ENCODE measurements around the gene ABR. TPM values are rescaled to one million over a fixed set of nuclear protein-coding genes. Genes with fewer than 3 reads are reported as not detected.

ABR gene
- polyA plus RNA-seq, 2 of the 4 experiments (the other 2 are of a cell fraction), result 70.9 to 73.8 TPM

- no peak for ATAC-seq
- H3K4me2 ChIP-seq, result no peak overlapping the region
- no peak overlapping the region for H3K4me3 ChIP-seq
- ChIA-PET POLR2A (no interaction called here), CTCF (interaction anchor here (8.3 to 14.3 kb wide), 2 partner anchors 13 to 192 kb away, joined by 121 to 428 read pairs; partner anchors contain the start of gene TIMM22)
- no peaks in the 10 kb centered on the region for H3K9me3 ChIP-seq
- no peak for DNase-seq (ENCODE audit: low read depth in 1 of 2, low spot score in 1 of 2)
- 79% methylated on average over 6 of the region's 6 CpGs for WGBS (ENCODE audit: missing lambda C conversion rate)
- no peaks in the 10 kb centered on the region for H3K4me1 ChIP-seq
- H3K27ac ChIP-seq, result no peak overlapping the region
- TF ChIP-seq EHMT2 (IDR thresholded peaks at IDR 0.05; ENCODE audit: low read depth) (no peak), TP53 (CRISPR knock-in tag; IDR thresholded peaks at IDR 0.05) (no peak), KDM5A (IDR thresholded peaks at IDR 0.05) (no peak), HES2 (IDR thresholded peaks at IDR 0.05) (no peak), TFCP2L1 (CRISPR knock-in tag; IDR thresholded peaks at IDR 0.05) (no peak), NR3C1 (IDR thresholded peaks at IDR 0.05) (no peak), SMC3 (IDR thresholded peaks at IDR 0.05) (no peak), USF2 (IDR thresholded peaks at IDR 0.05) (no peak), FOSL2 (IDR thresholded peaks at IDR 0.05) (no peak), FOSL2 (CRISPR knock-in tag; IDR thresholded peaks at IDR 0.05) (no peak), ELK1 (IDR thresholded peaks at IDR 0.05; ENCODE audit: low read depth, low read length) (no peak), EHF (CRISPR knock-in tag; IDR thresholded peaks at IDR 0.05) (no peak), HEYL (CRISPR knock-in tag; IDR thresholded peaks at IDR 0.05) (no peak), GATA3 (IDR thresholded peaks at IDR 0.05; ENCODE audit: borderline replicate concordance) (no peak), MAX (IDR thresholded peaks at IDR 0.05) (no peak), CBX8 (IDR thresholded peaks at IDR 0.05) (no peak), CBX2 (IDR thresholded peaks at IDR 0.05; ENCODE audit: borderline replicate concordance, low read depth) (no peak), SREBF2 (IDR thresholded peaks at IDR 0.05) (no peak)
- no peak for FAIRE-seq
Observed at GRCh38 chr17:986322-986929, 193.4 kb downstream of the ABR start.

- TF ChIP-seq HEYL (CRISPR knock-in tag; IDR thresholded peaks at IDR 0.05), result no peak
- no peak for TF ChIP-seq TP53 (CRISPR knock-in tag; IDR thresholded peaks at IDR 0.05)
- TF ChIP-seq EHF (CRISPR knock-in tag; IDR thresholded peaks at IDR 0.05), result no peak
- no peak for TF ChIP-seq PBX3 (IDR thresholded peaks at IDR 0.05)
- no peak for TF ChIP-seq JUNB (IDR thresholded peaks at IDR 0.05)
- no peak for TF ChIP-seq HMGXB4 (CRISPR knock-in tag; IDR thresholded peaks at IDR 0.05; ENCODE audit: borderline replicate concordance)
- ChIA-PET POLR2A (no interaction called here), CTCF (interaction anchor here (0.5 to 14.3 kb wide), 6 partner anchors 8 to 546 kb away, joined by 3 to 428 read pairs (median 48); partner anchors contain the start of gene TIMM22)
- Histone ChIP-seq H3K4me3 (no peak overlapping the region), H3K4me2 (no peak overlapping the region), H3K9me3 (no peaks in the 10 kb centered on the region), H3K27ac (no peak overlapping the region), H3K4me1 (0 out of 3 replicates have a peak, but pooled peaks cover 7% of the 10 kb centered on the region)
- DNase-seq (ENCODE audit: low read depth in 1 of 2, low spot score in 1 of 2) (no peak), ATAC-seq (no peak), FAIRE-seq (no peak)
- WGBS (ENCODE audit: missing lambda C conversion rate), result 48% methylated on average over 3 of the region's 3 CpGs
Observed at GRCh38 chr17:983921-984320, 195.9 kb downstream of the ABR start.
